Stimulated activated CD8-positive, alpha-beta memory T cell treated with anti-CD3 and anti-CD28 coated beads, Interleukin-15, amount 100 ng/mL, for 48 hours (primary cell): Measurements from ENCODE around the gene ZNF280B.

Experiments
- DNase-seq, 2 donors: peaks; one replicate each; pipeline ENCODE4 v3.0.0-alpha.2; 2020; ENCODE audit warnings: low read depth in 2 of 2

Gene ZNF280B, protein sequence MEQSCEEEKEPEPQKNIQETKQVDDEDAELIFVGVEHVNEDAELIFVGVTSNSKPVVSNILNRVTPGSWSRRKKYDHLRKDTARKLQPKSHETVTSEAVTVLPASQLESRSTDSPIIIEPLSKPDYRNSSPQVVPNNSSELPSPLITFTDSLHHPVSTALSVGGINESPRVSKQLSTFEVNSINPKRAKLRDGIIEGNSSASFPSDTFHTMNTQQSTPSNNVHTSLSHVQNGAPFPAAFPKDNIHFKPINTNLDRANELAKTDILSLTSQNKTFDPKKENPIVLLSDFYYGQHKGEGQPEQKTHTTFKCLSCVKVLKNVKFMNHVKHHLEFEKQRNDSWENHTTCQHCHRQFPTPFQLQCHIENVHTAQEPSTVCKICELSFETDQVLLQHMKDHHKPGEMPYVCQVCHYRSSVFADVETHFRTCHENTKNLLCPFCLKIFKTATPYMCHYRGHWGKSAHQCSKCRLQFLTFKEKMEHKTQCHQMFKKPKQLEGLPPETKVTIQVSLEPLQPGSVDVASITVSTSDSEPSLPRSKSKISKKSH

DNA sequence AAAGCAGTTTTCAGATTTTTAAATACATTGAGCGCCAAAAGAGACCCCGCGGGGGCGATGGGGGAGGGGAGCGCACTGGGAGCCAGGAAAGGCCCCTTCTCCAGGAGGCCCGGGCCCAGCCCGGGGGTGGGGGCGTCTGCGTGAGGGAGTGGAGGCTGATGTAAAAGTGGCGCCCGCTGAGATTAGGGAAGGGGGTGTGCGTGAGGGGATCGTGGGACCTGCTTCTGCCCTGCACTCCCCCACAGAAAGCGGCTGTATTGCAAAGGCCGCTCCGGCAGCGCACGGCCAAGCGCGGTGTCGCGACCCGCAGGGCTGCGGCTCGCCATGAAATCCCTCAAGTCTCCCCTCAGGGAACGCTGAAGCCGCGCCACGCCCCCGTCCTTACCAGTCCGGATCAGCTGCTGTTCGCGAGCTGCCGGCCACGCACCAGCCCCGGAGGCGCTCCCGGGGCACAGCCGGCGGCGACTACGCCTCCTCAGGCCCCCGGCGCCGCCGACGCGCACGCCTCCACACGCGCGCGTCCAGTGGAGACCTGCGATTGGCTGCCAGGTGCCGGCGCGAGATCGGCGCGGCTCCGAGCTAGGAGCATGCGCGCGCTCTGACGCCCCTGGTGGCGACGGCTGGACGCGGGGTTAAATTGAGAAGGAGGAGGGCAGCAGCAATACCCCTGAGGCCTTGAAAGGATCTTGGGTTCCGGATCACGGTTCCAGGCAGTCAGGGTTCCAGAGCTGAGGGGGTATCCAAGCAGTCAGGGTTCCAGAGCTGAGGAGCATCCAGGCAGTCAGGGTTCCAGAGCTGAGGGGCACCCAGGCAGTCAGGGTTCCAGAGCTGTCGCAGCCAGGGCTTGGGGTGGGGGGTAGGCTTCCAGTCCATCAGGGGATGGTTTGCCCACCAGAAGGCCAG is at the start of gene ZNF280B:
ZNF280B (minus strand) TSS at position 469 of the 903 bp plus-strand sequence. CDS start 19,344 bp downstream, outside the sequence.
- DNase-seq: peak; percentile 78 to 80

DNA sequence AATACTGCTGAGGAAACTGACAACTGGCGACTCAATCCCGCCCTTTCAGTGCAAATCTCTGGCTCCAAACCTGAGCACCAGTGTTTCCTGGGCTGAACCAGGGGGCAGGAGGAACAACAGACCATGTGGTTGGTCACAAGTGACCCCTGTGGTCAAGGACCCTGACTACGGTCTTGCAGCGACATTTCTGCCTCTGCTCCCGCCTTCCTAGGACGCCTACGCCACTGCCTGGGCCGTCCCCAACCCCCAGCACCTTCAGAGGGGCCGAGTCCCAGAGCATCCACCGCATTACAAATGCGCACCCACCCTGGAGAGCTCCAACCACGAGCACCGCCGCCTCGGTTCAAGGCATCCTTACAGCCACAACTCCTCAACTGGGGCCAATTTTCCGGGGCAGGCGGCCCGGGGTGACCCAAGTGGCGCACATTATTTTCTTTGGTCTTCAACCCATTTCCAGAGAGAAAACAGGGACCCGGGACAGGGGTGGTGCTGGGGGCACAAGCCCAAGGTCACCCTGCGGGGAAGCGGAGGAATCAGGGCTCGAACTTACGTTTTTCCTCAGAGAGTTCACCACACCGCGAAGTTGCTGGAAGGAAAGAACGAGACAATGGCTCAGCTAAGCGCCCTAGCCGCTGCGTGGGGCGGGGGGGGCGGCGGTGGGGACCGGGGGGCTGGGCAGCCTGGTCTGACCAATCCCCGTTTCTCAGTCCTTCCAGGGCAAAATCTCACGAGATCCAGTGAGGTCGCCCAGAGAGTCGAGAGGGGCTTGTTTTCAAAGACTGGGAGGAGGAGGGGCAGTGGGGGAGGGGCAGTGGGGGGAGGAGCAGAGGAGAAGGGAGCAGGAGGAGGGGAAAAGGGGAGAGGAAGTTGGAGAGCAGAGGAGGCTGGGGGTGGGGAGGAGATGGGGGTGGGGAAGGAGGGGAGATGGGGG is 48.7 kb upstream of the ZNF280B start:
- no peak for DNase-seq

GRCh38 chr22:22556578-22556977 is 48.0 kb upstream of the ZNF280B start:
- DNase-seq: no peak

DNA sequence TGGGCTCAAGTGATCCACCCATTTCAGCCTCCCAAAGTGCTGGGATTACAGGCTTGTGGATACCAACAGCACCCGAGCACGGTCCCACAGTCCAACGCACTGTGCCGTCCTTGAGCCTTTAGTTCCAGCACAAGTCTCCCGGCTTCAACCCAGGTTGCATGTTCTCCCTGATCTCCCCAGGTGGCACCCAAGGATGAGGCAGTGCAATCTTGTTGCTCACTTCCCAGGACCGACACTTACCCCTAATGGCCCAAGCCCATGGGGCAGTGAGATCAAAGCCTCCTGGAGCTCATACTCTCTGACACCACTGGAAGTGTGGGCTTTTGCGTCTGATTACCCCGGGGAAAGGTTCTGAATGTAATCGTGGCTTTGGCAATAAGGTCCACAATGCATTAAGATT is 47.1 kb upstream of the ZNF280B start:
- no peak for DNase-seq

DNA sequence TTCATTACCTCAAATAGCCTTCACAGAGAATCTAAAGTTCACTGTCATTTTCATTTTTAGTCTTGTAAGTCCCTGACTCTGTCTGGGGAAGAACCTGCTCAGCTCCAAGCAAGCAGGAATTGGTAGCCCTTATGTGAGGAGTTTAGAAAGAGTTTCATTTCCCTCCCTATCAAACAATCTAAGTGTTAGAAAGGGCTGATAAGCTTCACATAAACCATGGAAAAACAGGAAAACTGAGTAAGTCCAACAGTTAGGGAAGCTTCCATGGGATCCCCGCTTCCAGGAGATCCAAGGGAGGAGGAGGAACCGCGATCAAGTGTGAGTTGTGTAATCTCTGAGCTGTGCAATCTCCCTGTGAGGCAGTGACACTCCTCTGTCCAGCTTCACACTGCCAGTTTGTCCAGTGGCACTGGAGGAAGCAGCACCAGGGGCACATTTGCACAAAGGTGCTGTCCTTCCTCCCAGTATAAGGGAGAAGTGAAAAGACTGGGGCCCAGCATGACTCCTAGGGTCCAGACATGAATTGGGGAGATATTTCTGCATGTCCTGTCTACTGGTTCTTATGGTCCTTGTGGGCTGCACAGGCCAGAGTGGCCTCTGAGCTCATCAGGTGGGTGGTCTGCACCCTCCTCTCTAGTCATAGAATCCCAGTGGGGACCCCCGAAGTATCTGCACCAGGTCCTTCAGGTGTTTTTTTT is 46.2 kb upstream of the ZNF280B start:
- no peak for DNase-seq

DNA sequence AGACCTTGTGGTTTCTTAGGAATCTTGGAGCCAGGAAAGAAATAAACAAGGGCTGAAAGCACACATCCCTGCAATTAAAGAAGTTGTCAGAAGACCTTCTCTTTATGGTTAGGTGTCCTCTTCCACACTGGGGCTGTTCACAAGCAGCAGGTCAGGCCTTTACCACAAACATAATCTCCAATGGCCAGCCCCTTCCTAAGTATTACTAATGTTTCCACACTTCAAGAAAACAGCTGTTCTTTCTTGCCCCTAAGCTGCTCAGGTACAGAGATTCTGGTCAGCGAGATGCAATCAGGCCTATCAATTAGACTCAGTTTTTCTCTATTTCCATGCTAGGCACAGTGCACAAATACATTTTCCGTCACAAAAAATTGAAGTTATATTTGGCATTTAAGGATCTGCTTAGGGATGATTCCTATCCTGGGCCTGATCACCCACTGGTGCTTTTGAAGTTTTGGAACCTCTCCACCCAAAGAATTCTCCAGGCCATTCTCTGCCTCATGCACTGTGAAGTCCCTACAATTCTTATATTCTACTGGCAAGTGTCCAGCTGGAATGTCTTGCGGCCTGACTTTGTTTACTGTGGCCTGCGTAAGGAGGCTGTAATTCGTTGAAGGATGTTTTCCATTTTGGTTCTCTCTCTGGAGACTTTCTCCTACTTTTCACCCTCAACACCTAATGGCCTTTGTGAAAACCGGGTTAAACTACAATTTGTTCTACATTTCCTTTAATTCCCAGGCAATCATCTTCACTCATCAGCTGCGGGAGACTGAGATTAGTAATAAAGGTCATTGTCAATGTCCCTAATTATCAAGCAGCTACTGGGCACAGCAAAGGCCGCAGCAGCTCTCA is 45.4 kb upstream of the ZNF280B start:
- no peak for DNase-seq

DNA sequence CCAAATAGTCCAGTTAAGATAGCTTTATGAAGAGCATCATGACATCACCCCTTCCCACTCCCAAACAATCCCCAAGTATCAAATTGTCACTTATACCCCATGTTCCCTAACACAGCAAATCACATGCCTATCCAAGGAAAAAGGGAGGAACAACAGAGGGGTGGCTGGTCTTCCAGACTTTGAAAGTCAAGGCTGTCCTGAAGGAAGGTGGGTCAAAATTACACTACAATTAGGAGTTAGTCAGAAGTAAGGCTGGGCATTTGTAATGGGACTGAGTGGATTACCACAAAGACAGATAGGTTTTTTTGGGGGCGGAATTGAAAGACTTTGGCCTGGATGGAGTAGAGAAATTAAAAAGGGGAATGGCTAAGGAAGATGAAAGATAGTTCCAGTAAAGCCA is 44.6 kb upstream of the ZNF280B start:
- no peak for DNase-seq

- DNase-seq: no peak
These were observed 44.1 kb upstream of the ZNF280B start for GRCh38 chr22:22552630-22553029.

DNA sequence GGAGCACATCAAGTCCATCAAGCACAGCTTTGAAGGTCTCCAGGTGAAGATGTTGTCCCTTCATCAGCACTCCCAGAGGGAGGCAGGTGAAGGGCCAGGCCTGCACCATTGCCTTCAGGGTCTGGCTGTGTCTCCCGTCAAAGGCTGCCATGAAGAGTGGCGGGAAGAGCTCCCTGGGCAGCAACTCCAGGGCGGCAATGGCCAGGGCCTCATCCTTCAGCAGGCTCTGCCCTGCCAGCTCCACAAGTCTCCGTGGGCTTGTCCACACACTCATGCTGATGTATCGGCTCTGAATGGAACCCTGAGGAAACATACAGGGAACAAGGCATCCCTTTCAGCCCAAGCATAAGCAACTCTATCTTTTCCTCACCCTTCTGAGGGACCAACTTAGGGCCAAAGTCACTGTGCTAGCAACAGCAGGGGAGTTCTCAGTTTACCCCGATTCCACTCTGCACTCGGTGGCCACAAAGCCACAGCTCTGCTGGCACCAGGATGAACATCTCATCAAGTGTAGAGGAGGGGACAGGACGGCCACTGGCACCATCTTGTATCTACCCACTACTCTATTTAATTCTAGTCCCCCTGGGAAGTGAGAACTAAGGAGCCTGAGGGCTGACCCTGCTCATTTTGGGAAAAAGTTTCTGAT is 42.4 kb upstream of the ZNF280B start:
- DNase-seq: no peak

DNA sequence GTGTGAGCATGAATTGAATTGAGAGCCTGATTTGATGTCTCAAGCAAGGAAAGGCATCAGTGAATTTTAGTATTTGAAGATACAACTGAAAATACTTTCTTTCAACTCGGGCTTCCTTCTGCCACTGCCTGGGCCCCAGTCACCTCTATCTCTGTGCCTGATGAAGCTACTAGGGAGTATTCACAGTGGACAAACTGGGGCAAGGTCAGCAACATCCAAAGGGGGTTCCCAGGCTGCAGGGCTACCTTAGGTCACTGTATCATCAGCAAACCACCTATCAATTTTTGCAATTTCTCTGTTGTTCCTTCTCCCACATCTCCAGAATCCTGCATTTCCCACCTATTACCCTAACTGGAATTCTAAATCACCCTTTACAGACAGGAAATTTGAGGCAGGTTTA is 40.4 kb upstream of the ZNF280B start:
- no peak for DNase-seq

GRCh38 chr22:22548317-22548716 is 39.8 kb upstream of the ZNF280B start:
- no peak for DNase-seq

- no peak for DNase-seq
These were observed 39.3 kb upstream of the ZNF280B start for GRCh38 chr22:22547692-22548300.

GRCh38 chr22:22547226-22547625 is 38.7 kb upstream of the ZNF280B start:
- DNase-seq: no peak

- no peak for DNase-seq
These were observed 37.9 kb upstream of the ZNF280B start for GRCh38 chr22:22546490-22546889.

GRCh38 chr22:22545084-22545483 is 36.5 kb upstream of the ZNF280B start:
- no peak for DNase-seq

DNA sequence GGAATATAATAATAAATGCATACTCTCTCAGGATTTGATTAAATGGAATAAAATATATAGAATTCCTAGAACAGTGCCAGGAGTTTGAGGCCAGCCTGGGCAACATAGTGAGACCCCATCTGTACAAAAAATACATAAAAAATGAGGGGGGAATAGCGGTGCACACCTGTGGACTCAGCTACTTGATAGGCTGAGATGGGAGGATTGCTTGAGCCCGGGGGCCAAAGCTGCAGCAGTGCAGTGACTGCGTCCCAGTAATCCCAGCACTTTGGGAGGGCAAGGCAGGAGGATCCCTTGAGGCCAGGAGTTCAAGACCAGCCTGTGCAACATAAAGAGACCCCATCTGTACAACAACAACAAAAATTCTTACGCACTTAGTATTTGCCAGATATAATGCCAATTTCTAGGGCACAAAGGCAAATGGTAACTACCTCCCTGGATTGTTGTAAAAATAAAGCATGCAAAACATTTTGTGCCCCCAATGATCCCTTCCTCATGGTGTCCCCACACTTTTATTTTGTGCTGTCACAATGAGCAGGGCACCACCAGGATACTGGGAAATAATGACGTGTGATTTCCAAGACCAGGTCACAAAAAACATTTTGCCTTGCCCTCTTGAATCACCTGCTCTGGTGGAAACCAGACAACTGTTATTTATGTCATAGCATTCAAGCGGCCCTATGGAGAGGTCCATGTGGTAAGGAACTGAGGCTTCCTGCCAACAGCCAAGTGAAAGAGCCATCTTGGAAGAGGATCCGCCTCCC is 29.9 kb upstream of the ZNF280B start:
- DNase-seq: no peak

- DNase-seq: no peak
These were observed 28.4 kb upstream of the ZNF280B start for GRCh38 chr22:22536916-22537315.

- DNase-seq: no peak
These were observed 28.0 kb upstream of the ZNF280B start for GRCh38 chr22:22536515-22536914.
